Gastrocnemius medialis (tissue), 4 donors: ENCODE measurements around the gene TNFRSF21. TPM values are rescaled to one million over a fixed set of nuclear protein-coding genes. Genes with fewer than 3 reads are reported as not detected.
"Not testable (repeated sequence)": the region's sequence is repeated elsewhere in the genome, so short reads cannot be mapped to it uniquely, and the experiment has no call there.

ENCODE experiments used
- ATAC-seq, 2 donors: fragments of 150-250 bp; one replicate each; pipeline ENCODE4 v1.9.1; 2016
- DNase-seq, 2 donors: peaks; one replicate each; pipeline ENCODE4 v3.0.0-alpha.2; 2019
- H3K27ac ChIP-seq, 4 donors: fragments of 200-600 bp; sonication (generic); 1 replicate in 1 of 4; 2 replicates in 3 of 4; pipeline ENCODE4 v1.5.1; 2016 to 2018; ENCODE audit warnings: mild to moderate bottlenecking in 2 of 4, moderate library complexity in 1 of 4
- H3K27me3 ChIP-seq, 3 donors: fragments of 200-600 bp; sonication (generic) in 2 of 3; 1 replicate in 1 of 3; 2 replicates in 2 of 3; pipeline versions ENCODE4 v1.5.1 to v1.6.0; 2016 to 2019; ENCODE audit warnings: mild to moderate bottlenecking in 1 of 3, moderate library complexity in 1 of 3
- H3K36me3 ChIP-seq, 2 donors: fragments of 200-600 bp; sonication (generic) in 1 of 2; one replicate each; pipeline ENCODE4 v1.5.1; 2017 to 2018
- H3K4me1 ChIP-seq, 2 donors: fragments of 200-600 bp; sonication (generic) in 1 of 2; one replicate each; pipeline ENCODE4 v1.5.1; 2016 to 2017; ENCODE audit warnings: mild to moderate bottlenecking in 2 of 2
- H3K4me3 ChIP-seq, 4 donors: fragments of 200-600 bp; sonication (generic) in 3 of 4; 1 replicate in 1 of 4; 2 replicates in 3 of 4; pipeline ENCODE4 v1.5.1; 2016 to 2019; ENCODE audit warnings: mild to moderate bottlenecking in 2 of 4
- H3K9me3 ChIP-seq, 3 donors: fragments of 200-600 bp; sonication (generic) in 2 of 3; 1 replicate in 1 of 3; 2 replicates in 2 of 3; pipeline ENCODE4 v1.5.1; 2016 to 2019
- CTCF ChIP-seq, 5 experiments: fragments of 450-650 bp in 3 of 5; fragments of 200-600 bp in 2 of 5; sonication (generic) in 2 of 5; IDR thresholded peaks in 4 of 5; conservative IDR thresholded peaks in 1 of 5; 1 replicate in 4 of 5; 2 replicates in 1 of 5; pipeline ENCODE4 v1.5.1; 2016 to 2019; ENCODE audit warnings: antibody characterized with exemption in 5 of 5, mild to moderate bottlenecking in 3 of 5, moderate library complexity in 3 of 5
- POLR2A ChIP-seq, 2 donors: fragments of 450-650 bp; IDR thresholded peaks; one replicate each; pipeline ENCODE4 v1.6.1; 2017; ENCODE audit warnings: antibody characterized with exemption in 2 of 2, mild to moderate bottlenecking in 2 of 2, moderate library complexity in 2 of 2
- in situ Hi-C, 4 donors: fragments of 200-750 bp; cut with MboI; loops; one replicate each; pipeline versions ENCODE4 v1.15.0 to v1.8.0; 2017; ENCODE audit warnings: low sequenced_read_pairs in 4 of 4
- intact Hi-C: fragments of 100-400 bp; cut with DNase I; formaldehyde crosslinking; loops from one replicate; pipeline ENCODE4 v1.15.1; 2023; ENCODE audit warnings: low total_unique reads
- total RNA-seq, 4 donors: library from RNA; depleted of rRNA; stranded (reverse); fragments of >200 nt; gene quantifications; one replicate each; pipeline versions ENCODE4 v1.1.0 to v1.2.3, GENCODE V29; 2016

TNFRSF21 gene
- total RNA-seq, 4 donors from 2014 or later = 2.8 to 5.3 (median 3.7) TPM

GRCh38 chr6:47234266-47234933, 75.3 kb downstream of the TNFRSF21 start:
- Histone ChIP-seq H3K4me1 (no peaks in the 10 kb centered on the region), H3K9me3 (no peaks in the 10 kb centered on the region), H3K36me3 (peaks cover 0 to 9% of the 10 kb centered on the region in 2 donors), H3K27me3 (no peaks in the 10 kb centered on the region), H3K4me3 (no peak overlapping the region), H3K27ac (no peak overlapping the region)
- intact Hi-C loops (no loop called here), in situ Hi-C loops (no loop called here)
- ATAC-seq = no peak
- DNase-seq = no peak
- TF ChIP-seq CTCF (IDR thresholded peaks at IDR 0.05 in 4 of 5, conservative IDR thresholded peaks at IDR 0.05 in 1 of 5) (no peak), POLR2A (IDR thresholded peaks at IDR 0.05) (no peak)

DNA sequence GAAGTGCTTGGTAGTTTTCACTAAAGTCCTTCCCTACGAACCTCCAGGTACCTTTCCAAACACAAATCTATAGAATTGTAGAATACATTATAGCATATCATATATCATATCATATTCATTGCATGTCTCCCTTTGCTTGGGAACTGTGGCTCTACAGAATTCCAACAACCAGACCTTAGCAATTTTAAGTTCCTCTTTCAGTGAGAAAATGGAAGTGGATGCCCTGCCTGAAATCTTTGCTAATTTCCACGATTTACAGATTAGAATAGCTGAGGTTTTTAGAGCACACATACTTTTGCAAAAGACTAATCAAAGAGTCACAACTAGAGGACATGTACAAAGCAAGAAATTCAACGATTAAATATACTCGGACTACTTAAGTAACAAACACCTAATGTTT, 78.6 kb downstream of the TNFRSF21 start:
- no peaks in the 10 kb centered on the region for H3K27me3 ChIP-seq
- no peak for TF ChIP-seq CTCF (IDR thresholded peaks at IDR 0.05 in 4 of 5, conservative IDR thresholded peaks at IDR 0.05 in 1 of 5)
- no peak for TF ChIP-seq POLR2A (IDR thresholded peaks at IDR 0.05)
- intact Hi-C loops = no loop called here
- DNase-seq (no peak), ATAC-seq (no peak)
- no peaks in the 10 kb centered on the region for H3K9me3 ChIP-seq
- no peak overlapping the region for H3K4me3 ChIP-seq
- H3K36me3 ChIP-seq = peaks cover 0 to 9% of the 10 kb centered on the region in 2 donors
- H3K27ac ChIP-seq = no peak overlapping the region
- in situ Hi-C loops = no loop called here
- H3K4me1 ChIP-seq = no peaks in the 10 kb centered on the region

GRCh38 chr6:47230579-47230978, 79.1 kb downstream of the TNFRSF21 start:
- no peak for ATAC-seq
- no peak overlapping the region for H3K27ac ChIP-seq

DNA sequence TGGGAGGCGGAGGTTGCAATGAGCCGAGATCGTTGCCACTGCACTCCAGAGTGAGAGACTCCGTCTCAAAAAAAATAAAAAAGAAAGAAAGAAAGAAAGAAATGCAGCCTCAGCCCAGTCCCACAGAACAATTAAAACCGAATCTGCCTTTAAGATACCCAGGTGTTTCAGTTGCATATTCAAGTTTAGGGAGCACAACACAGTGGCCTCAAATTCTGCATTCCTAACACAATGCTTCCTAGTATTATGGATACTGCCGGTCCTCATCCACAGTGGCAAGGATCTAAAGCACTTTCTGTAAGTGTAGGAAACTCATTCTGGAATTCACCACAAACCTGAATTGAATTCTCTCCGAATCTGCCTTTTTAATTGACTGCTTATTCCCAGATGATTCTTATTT, 80.5 kb downstream of the TNFRSF21 start:
- in situ Hi-C loops = no loop called here
- Histone ChIP-seq H3K27me3 (no peaks in the 10 kb centered on the region), H3K4me1 (no peaks in the 10 kb centered on the region), H3K4me3 (no peak overlapping the region), H3K36me3 (peaks cover 0 to 6% of the 10 kb centered on the region in 2 donors), H3K27ac (no peak overlapping the region), H3K9me3 (no peaks in the 10 kb centered on the region)
- intact Hi-C loops = no loop called here
- ATAC-seq (no peak), DNase-seq (no peak)
- TF ChIP-seq CTCF (IDR thresholded peaks at IDR 0.05 in 4 of 5, conservative IDR thresholded peaks at IDR 0.05 in 1 of 5) = no peak
- no peak for TF ChIP-seq POLR2A (IDR thresholded peaks at IDR 0.05)

More at GRCh38 chr6:47230579-47230978, 79.1 kb downstream of the TNFRSF21 start:
- H3K4me1 ChIP-seq = no peaks in the 10 kb centered on the region
- no peaks in the 10 kb centered on the region for H3K27me3 ChIP-seq
- in situ Hi-C loops (no loop called here), intact Hi-C loops (no loop called here)
- no peaks in the 10 kb centered on the region for H3K9me3 ChIP-seq
- peaks cover 0 to 9% of the 10 kb centered on the region in 2 donors for H3K36me3 ChIP-seq
- TF ChIP-seq CTCF (IDR thresholded peaks at IDR 0.05 in 4 of 5, conservative IDR thresholded peaks at IDR 0.05 in 1 of 5) (no peak), POLR2A (IDR thresholded peaks at IDR 0.05) (no peak)
- H3K4me3 ChIP-seq = no peak overlapping the region
- DNase-seq = no peak

- ATAC-seq, H3K4me3 ChIP-seq, H3K27ac ChIP-seq, in situ Hi-C loops, H3K36me3 ChIP-seq, H3K9me3 ChIP-seq, H3K27me3 ChIP-seq, intact Hi-C loops, H3K4me1 ChIP-seq, DNase-seq: not testable (repeated sequence)
Observed at GRCh38 chr6:47228093-47228492, 81.6 kb downstream of the TNFRSF21 start.

GRCh38 chr6:47223251-47223650, 86.5 kb downstream of the TNFRSF21 start:
- in situ Hi-C loops, H3K4me1 ChIP-seq, H3K27ac ChIP-seq, intact Hi-C loops, H3K36me3 ChIP-seq, DNase-seq, ATAC-seq, H3K27me3 ChIP-seq, H3K4me3 ChIP-seq, H3K9me3 ChIP-seq: not testable (repeated sequence)
